COLO829 (cell line): ENCODE results near the gene NCCRP1.

ENCODE experiments used
- DNase-seq: peaks from one replicate; pipeline ENCODE4 v3.0.0; 2012; ENCODE audit warnings: low spot score

The NCCRP1 gene

DNA sequence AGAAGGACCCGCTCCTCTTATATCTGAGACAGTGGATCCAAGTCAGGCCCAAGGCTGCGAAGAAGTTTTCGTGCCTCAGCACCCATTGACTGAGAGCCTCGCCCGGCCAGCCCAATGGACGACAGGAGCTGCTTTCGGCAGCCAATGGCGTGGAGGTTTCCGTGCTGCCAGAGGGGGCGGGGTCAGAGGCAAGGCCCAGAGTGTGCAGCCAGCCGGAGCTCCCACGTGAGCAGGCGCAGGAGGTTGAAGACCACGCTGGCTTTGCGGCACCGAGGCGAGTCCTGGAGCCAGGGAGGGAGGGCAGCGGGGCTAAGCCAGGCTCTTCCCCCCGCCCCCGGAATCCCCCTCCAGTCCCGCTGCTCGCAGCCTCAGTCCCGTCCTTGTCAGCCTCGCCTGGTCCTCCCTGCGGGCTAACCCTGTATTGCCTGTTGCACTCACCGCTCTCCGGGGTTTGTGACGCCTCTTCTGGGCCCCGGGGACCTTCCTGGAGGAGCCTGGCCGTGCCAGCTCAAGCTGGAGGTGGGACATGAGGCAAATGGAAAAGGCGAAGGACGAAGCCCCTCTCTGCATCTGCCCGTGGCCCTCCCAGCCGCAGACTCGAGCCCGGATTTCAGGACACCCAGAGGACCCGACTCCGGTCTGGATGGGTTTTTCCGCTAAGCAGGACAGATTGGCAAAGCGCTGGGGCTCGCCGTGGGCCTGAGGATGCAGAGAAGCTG is 50.3 kb downstream of the NCCRP1 start:
- no peak for DNase-seq

DNA sequence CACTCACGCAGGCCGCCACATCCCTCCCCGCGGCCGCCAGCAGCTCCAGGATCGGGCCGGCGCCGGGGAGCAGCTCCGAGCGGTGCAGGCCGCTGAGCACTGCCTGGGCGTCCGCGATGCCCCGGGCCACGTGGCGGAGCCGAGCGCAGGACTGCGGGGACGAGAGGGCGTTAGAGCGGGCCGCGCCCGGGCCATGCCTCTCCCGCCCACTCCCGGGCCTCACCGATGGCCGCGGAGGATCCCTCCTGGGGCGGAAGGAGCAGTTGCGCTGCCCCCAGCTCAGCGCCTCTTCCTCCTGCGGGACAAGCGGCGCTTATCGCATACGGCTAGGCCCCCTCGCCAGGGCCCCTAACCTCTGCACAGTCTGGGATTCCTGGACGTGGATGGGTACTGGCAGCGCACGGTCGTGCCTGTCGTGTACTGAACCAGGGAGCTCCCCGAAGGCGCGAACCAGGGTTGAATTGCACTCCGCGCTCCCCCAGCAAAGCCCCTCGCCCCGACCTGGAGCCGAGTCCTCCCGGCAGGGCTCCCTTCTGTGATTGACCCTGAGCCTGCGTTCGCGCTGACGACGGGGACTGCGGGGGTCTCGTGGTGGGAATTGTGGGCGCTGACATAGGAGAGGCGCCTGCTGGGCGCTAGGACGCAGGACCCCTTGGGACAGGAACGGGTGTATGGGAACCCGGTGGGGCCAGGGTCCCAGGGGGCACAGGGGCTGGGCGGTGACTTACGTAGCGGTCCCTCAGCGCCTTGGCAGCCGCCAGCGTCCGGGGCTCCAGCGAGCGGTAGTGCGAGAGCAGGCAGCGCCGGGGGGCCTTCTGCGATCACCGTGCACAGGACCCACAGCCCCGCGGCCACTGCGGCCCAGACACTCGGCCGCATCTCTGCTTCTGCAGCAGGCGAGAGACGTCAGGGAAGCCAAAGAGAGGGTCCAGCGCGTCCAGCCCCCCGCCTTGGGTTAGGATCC is 51.2 kb downstream of the NCCRP1 start:
- DNase-seq = no peak

DNA sequence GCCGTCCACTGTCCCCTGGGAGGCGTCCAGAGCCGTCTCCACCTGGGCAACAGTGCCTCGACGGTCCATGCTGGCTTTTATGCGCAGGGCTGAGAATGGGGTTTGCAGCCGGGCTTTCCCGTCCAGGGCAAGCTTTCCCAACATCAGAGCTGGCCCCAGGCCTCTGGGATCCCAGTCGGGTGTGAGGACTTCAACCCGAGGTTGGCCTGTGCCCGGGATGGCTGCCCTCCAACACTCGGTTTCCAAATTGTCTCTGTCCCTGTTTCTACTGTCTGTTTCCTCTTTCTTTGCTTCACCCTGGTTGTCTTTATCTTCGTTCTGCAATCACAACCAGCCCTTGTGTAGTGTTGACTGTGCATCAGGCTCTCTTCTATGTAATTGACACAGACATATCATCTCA is 52.0 kb downstream of the NCCRP1 start, which contains the start of gene IFNL4:
Gene IFNL4, minus strand, starts transcription at position 51 of the 400 bp plus-strand sequence.
- no peak for DNase-seq

DNA sequence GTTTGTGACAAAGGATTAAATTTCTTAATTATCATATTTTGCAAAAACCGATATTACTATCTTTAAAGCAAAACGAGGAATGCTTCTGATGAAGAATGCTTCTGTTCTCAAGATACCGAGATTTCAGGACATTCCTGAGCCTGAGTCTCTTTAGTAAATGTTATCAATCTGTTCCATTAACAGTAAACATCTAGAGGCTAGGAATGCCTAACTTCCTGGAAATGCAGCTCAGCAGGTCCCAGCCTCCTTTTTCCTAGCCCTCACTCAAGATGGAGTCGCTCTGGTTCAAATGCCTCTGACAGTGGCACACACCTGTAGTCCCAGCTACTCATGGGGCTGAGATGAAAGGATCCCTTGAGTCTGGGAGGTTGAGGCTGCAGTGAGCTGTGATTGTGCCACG is 54.3 kb downstream of the NCCRP1 start:
- DNase-seq = no peak
